HCT116 (cell line): ENCODE data around the gene ATP8B4. TPM values are rescaled to one million over a fixed set of nuclear protein-coding genes. Genes with fewer than 3 reads are reported as not detected.

ENCODE experiments used
- ATAC-seq: fragments of 200-7000 bp; cut with Tn5 transposase; 2 replicates; pipeline ENCODE4 v1.9.1; 2020; ENCODE audit warnings: mild to moderate bottlenecking, moderate library complexity
- BruUV-seq: library from RNA; stranded (reverse); fragments of 400-500 nt; replicated peaks from 2 replicates; lab custom pipeline; 2021; lab: Mats Ljungman, UMichigan
- CTCF ChIA-PET: fragments of 300-600 bp; sonication (Branson Sonifier 250); formaldehyde crosslinking; loops from one replicate; lab custom pipeline; 2021; ENCODE audit warnings: antibody characterized with exemption; lab: Charles Lee
- POLR2A ChIA-PET: fragments of 300-600, 350-600 bp; sonication (Branson Sonifier 250); formaldehyde crosslinking; loops from one replicate; lab custom pipeline; 2021; ENCODE audit warnings: antibody characterized with exemption; lab: Charles Lee
- RAD21 ChIA-PET, 2 experiments: fragments of 300-600 bp; sonication (Branson Sonifier 250); formaldehyde crosslinking; loops; one replicate each; lab custom pipeline; 2023; ENCODE audit warnings: low total read pairs in 2 of 2; ENCODE audit not compliant: uncharacterized antibody in 2 of 2, unreplicated experiment in 2 of 2, low non-redundant PET in 1 of 2; lab: Charles Lee
- DNase-seq: peaks from one replicate; pipeline ENCODE4 v3.0.0-alpha.2; 2010; ENCODE audit warnings: low read depth, low spot score
- H2AFZ ChIP-seq: fragments of 200-600 bp; shearing (Covaris generic), sonication (generic); 2 replicates; pipeline ENCODE4 v1.6.1; 2017; ENCODE audit warnings: low read depth, mixed run types, mixed read lengths, antibody characterized with exemption, low read length; ENCODE audit not compliant: poor library complexity, severe bottlenecking
- H3K27ac ChIP-seq: 2 replicates; pipeline ENCODE4 v1.5.1; 2012; ENCODE audit warnings: low read depth, low read length
- H3K27me3 ChIP-seq: fragments of 200-600 bp; sonication (generic); 2 replicates; pipeline ENCODE4 v1.6.1; 2016; ENCODE audit warnings: mixed run types, low read length, mixed read lengths; ENCODE audit not compliant: insufficient read depth
- H3K36me3 ChIP-seq, 2 experiments: fragments of 200-500 bp in 1 of 2; fragments of 200-600 bp in 1 of 2; sonication (Bioruptor generic) in 1 of 2; sonication (generic) in 1 of 2; 2 replicates each; pipeline versions ENCODE4 v1.5.1 to v1.6.1; 2014 to 2016; ENCODE audit warnings: low read length in 2 of 2, inconsistent platforms in 1 of 2, mixed read lengths in 1 of 2, mixed run types in 1 of 2; ENCODE audit not compliant: insufficient read depth in 2 of 2, control insufficient read depth in 1 of 2
- H3K4me1 ChIP-seq, 2 experiments: fragments of 200-600 bp in 1 of 2; sonication (generic) in 1 of 2; 2 replicates each; pipeline versions ENCODE4 v1.5.1 to v1.6.1; 2012 to 2017; ENCODE audit warnings: low read length in 2 of 2, inconsistent platforms in 1 of 2, mild to moderate bottlenecking in 1 of 2, mixed read lengths in 1 of 2, mixed run types in 1 of 2, moderate library complexity in 1 of 2; ENCODE audit not compliant: insufficient read depth in 2 of 2, control insufficient read depth in 1 of 2
- H3K4me2 ChIP-seq: fragments of 200-600 bp; sonication (generic); 2 replicates; pipeline ENCODE4 v1.6.1; 2017; ENCODE audit warnings: mixed run types, low read length, mixed read lengths
- H3K4me3 ChIP-seq, 2 experiments: fragments of 200-600 bp in 1 of 2; sonication (generic) in 1 of 2; replicated peaks in 1 of 2; 2 replicates each; pipeline ENCODE4 v1.5.1; 2011 to 2016; ENCODE audit warnings: low read length in 2 of 2, control low read depth in 1 of 2, low read depth in 1 of 2, mild to moderate bottlenecking in 1 of 2, mixed read lengths in 1 of 2, mixed run types in 1 of 2
- H3K79me2 ChIP-seq: fragments of 200-600 bp; sonication (generic); 2 replicates; pipeline ENCODE4 v1.6.1; 2017; ENCODE audit warnings: mild to moderate bottlenecking, mixed run types, low read length, moderate library complexity, mixed read lengths; ENCODE audit not compliant: insufficient read depth
- H3K9ac ChIP-seq: fragments of 200-600 bp; sonication (generic); 2 replicates; pipeline ENCODE4 v1.6.1; 2016; ENCODE audit warnings: low read length, mixed read lengths
- H3K9me2 ChIP-seq: fragments of 200-600 bp; sonication (generic), shearing (Covaris generic); 2 replicates; pipeline ENCODE4 v1.6.1; 2017; ENCODE audit warnings: mixed run types, mild to moderate bottlenecking, moderate library complexity; ENCODE audit not compliant: insufficient read depth
- H3K9me3 ChIP-seq, 2 experiments: fragments of 200-500 bp in 1 of 2; fragments of 200-600 bp in 1 of 2; sonication (Bioruptor generic) in 1 of 2; sonication (generic) in 1 of 2; 2 replicates each; pipeline ENCODE4 v1.6.1; 2014 to 2017; ENCODE audit warnings: low read length in 2 of 2, mixed read lengths in 2 of 2, inconsistent platforms in 1 of 2, low read depth in 1 of 2, mild to moderate bottlenecking in 1 of 2, mixed run types in 1 of 2, moderate library complexity in 1 of 2; ENCODE audit not compliant: control insufficient read depth in 1 of 2, insufficient read depth in 1 of 2
- H4K20me1 ChIP-seq: fragments of 200-600 bp; sonication (generic), shearing (Covaris generic); 2 replicates; pipeline ENCODE4 v1.6.1; 2017; ENCODE audit warnings: mixed run types, mild to moderate bottlenecking, moderate library complexity; ENCODE audit not compliant: insufficient read depth
- ATF3 ChIP-seq: IDR thresholded peaks from 2 replicates; pipeline ENCODE4 v1.6.1; 2012
- CBX3 ChIP-seq: IDR thresholded peaks from 2 replicates; pipeline ENCODE4 v1.6.1; 2012; ENCODE audit warnings: low read depth
- CEBPB ChIP-seq: IDR thresholded peaks from 2 replicates; pipeline ENCODE4 v1.6.1; 2012; ENCODE audit warnings: low read depth
- CTCF ChIP-seq, 3 experiments: fragments of 200-600 bp in 1 of 3; sonication (generic) in 1 of 3; IDR thresholded peaks in 2 of 3; conservative IDR thresholded peaks in 1 of 3; 2 replicates each; pipeline ENCODE4 v1.5.1; 2012 to 2017; ENCODE audit warnings: low read depth in 2 of 3, low read length in 2 of 3, antibody characterized with exemption in 1 of 3, borderline replicate concordance in 1 of 3, control low read depth in 1 of 3, mild to moderate bottlenecking in 1 of 3, mixed read lengths in 1 of 3, mixed run types in 1 of 3, moderate library complexity in 1 of 3; ENCODE audit not compliant: insufficient read depth in 1 of 3
- EGR1 ChIP-seq: IDR thresholded peaks from 2 replicates; pipeline ENCODE4 v1.6.1; 2012; ENCODE audit warnings: low read depth
- EZH2 ChIP-seq: fragments of 200-600 bp; sonication (generic); IDR thresholded peaks from 2 replicates; pipeline ENCODE4 v1.6.1; 2017; ENCODE audit warnings: antibody characterized with exemption, mixed run types
- POLR2A ChIP-seq: IDR thresholded peaks from 2 replicates; pipeline ENCODE4 v1.7.0; 2011; ENCODE audit warnings: borderline replicate concordance; ENCODE audit not compliant: insufficient read depth, insufficient read length; ENCODE audit errors: extremely low read depth
- RAD21 ChIP-seq: IDR thresholded peaks from 2 replicates; pipeline ENCODE4 v1.6.1; 2012; ENCODE audit warnings: low read depth, mild to moderate bottlenecking
- REST ChIP-seq: IDR thresholded peaks from 2 replicates; pipeline ENCODE4 v1.6.1; 2012; ENCODE audit warnings: low read depth
- SIN3A ChIP-seq: IDR thresholded peaks from 2 replicates; pipeline ENCODE4 v1.6.1; 2012; ENCODE audit warnings: low read depth
- SP1 ChIP-seq: IDR thresholded peaks from 2 replicates; pipeline ENCODE4 v1.6.1; 2012; ENCODE audit warnings: low read depth
- SRF ChIP-seq: IDR thresholded peaks from 2 replicates; pipeline ENCODE4 v1.6.1; 2012; ENCODE audit warnings: low read depth
- ZBTB33 ChIP-seq: IDR thresholded peaks from 2 replicates; pipeline ENCODE4 v1.6.1; 2011; ENCODE audit warnings: mild to moderate bottlenecking, low read length, moderate library complexity; ENCODE audit not compliant: insufficient replicate concordance; ENCODE audit errors: extremely low read depth
- intact Hi-C: fragments of 100-400 bp; cut with micrococcal nuclease; formaldehyde crosslinking; loops from 2 replicates; pipeline ENCODE4 v1.10.0; 2022
- total RNA-seq: library from RNA; stranded (reverse); gene quantifications from one replicate; pipeline ENCODE4 v1.2.1, GENCODE V29; 2021; ENCODE audit not compliant: unreplicated experiment

ATP8B4 gene
- total RNA-seq, 1 experiment from 2014 or later, result 0.25 TPM

- ChIA-PET CTCF (no interaction called here), POLR2A (no interaction called here), RAD21 (no interaction called here)
- H3K9me2 ChIP-seq, result no peaks in the 10 kb centered on the region
- no peak for DNase-seq
- H4K20me1 ChIP-seq, result no peaks in the 10 kb centered on the region
- no peak overlapping the region for H3K27ac ChIP-seq
- no peaks in the 10 kb centered on the region for H3K9me3 ChIP-seq
- TF ChIP-seq SP1, result no peak
- TF ChIP-seq EZH2, result no peak
- no peak for TF ChIP-seq POLR2A
- no peak for TF ChIP-seq CEBPB
- no peak for TF ChIP-seq EGR1
- no peak for TF ChIP-seq ATF3
- TF ChIP-seq CBX3, result no peak
- no peak for TF ChIP-seq ZBTB33
- TF ChIP-seq REST, result no peak
- TF ChIP-seq RAD21, result no peak
- TF ChIP-seq SRF, result no peak
- no peak for TF ChIP-seq CTCF (IDR thresholded peaks at IDR 0.05 in 2 of 3, conservative IDR thresholded peaks at IDR 0.05 in 1 of 3; ENCODE audit: borderline replicate concordance in 1 of 3, insufficient read depth in 1 of 3, low read depth in 2 of 3, low read length in 2 of 3)
- no peak for TF ChIP-seq SIN3A
- TF ChIP-seq, all 23 proteins: peak for 0
- intact Hi-C loops, result no loop called here
- H3K4me3 ChIP-seq, result no peak overlapping the region
- H3K4me1 ChIP-seq, result no peaks in the 10 kb centered on the region
- BruUV-seq, result no TSS peak
- no peak overlapping the region for H2AFZ ChIP-seq
- ATAC-seq, result no peak
- H3K27me3 ChIP-seq, result no peaks in the 10 kb centered on the region
- no peaks in the 10 kb centered on the region for H3K79me2 ChIP-seq
- no peaks in the 10 kb centered on the region for H3K36me3 ChIP-seq
- no peak overlapping the region for H3K9ac ChIP-seq
- H3K4me2 ChIP-seq, result no peak overlapping the region
Measured at GRCh38 chr15:49865925-49866757, 252.9 kb downstream of the ATP8B4 start.
